GM12872 (cell line): ENCODE measurements around the gene SCN3A.

Experiments used
- CTCF ChIP-seq: IDR thresholded peaks from 3 replicates; pipeline ENCODE4 v1.5.1; 2011; ENCODE audit warnings: low read depth, mild to moderate bottlenecking, low read length, moderate library complexity; ENCODE audit not compliant: insufficient read depth

Gene SCN3A

GRCh38 chr2:165070076-165070475, 133.8 kb downstream of the SCN3A start:
- TF ChIP-seq CTCF = no peak

GRCh38 chr2:165069151-165069550, 134.7 kb downstream of the SCN3A start:
- no peak for TF ChIP-seq CTCF

- no peak for TF ChIP-seq CTCF
Observed at GRCh38 chr2:165068487-165068757, 135.4 kb downstream of the SCN3A start.

- no peak for TF ChIP-seq CTCF
Observed at GRCh38 chr2:165067643-165068486, 136.0 kb downstream of the SCN3A start.

- no peak for TF ChIP-seq CTCF
Observed at GRCh38 chr2:165064743-165065142, 139.1 kb downstream of the SCN3A start.

GRCh38 chr2:165060411-165060810, 143.4 kb downstream of the SCN3A start:
- TF ChIP-seq CTCF = no peak

GRCh38 chr2:165058476-165059265, 145.2 kb downstream of the SCN3A start:
- TF ChIP-seq CTCF = no peak
